Stimulated activated CD4-positive, alpha-beta T cell treated with anti-CD3 and anti-CD28 coated beads, Interleukin-1b, Interleukin-23, amount 100 ng/mL, for 1 hour (primary cell): ENCODE measurements around the gene ERN1.

Source experiments
- DNase-seq, 2 donors: peaks; one replicate each; pipeline ENCODE4 v3.0.0-alpha.2; 2020; ENCODE audit warnings: low read depth in 2 of 2

Gene ERN1

DNA sequence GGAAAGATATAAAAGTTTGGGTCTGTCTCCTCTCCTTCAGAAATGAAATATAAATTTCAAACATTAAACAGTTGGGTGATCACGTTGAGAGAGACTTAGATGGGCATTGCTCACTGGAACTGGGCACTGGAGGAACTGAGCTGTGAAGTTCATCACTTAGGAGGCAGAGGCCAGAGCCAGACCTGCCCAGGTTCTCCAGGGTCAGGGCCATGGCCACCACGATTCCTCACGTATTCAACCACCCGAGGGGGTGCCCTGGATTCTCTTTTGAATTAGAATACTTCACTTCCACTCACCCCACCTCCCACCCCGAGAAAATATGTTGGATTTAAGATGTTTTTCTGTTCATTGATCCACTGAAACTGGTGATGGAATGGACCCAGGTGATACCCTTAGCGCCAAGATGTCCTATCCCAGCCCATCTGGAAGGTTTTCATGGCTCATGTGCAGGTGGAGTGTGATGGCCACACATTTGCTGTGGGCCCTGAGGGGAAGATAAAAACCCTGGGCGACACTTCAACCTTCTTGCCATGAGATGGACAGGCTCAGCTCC lies 125.7 kb downstream of the ERN1 start:
- DNase-seq: no peak

DNA sequence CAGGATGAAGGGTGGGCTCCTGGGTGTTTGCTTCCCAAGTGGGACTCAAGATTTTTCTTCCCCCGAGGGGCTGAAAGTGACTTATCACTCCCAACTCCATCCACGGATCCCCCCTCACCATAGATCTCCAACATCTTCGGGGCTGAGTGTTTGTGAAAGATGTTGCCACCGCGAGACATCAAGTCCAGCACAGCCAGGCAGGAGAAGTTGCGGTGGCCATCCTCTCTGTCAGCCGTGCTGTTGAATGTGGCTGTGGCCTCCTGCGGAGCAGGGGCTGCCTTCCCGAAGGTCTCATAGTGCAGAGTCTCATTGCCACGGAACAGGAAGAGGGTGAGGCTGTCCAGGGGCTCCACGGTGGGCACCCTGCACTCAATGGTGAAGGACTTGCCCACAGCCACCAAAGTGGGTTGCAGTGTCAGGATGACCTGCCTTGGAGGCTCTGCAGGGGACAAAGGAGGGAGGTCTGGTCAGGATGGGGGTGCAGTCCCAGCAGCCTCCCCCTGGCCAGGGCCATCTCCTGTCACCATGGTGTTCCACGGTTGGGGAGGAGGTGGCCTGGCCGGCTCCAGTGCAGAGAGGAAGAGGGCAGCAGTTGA lies 126.3 kb downstream of the ERN1 start:
- DNase-seq: no peak

DNA sequence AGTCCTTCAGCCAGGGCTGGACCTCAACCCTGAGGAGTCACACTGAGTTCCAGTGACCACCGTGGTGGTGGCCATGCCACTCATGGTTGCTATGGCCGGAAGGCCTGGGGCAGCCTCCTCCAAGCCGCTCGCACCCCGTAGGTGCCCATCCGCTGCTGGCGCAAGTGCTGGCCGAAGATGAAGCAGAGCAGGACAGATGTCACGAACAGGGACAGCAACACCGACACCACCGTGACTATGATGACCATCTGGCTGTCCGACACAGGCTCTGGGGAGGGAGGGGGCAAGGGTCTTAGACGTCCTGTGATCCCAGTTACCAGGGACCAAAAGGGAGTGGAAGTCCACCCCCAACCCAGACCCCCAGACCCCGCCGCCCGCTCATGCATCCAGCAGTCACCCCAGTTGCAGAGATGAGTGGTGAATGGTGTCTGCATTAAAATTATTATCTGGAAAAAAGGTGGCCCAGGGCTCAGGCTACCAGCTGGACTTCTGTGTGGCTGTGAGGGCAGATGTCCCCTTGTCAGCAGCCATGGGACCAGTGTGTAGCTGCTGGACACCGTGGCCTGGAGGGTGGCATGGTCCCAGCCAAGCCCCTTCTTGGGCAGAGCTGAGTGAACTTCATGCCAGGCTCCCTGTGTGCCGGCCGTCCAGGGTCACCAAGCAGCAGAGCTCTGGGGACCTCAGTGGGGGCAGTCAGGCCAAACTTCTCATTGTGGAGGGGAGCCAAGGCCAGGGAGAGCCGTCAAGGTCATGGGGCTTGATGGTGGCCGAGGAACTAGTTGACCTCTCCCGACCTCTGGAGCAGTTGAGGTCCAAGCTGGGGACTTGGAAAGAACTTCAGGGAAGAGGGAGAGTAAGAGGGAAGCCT lies 127.1 kb downstream of the ERN1 start:
- no peak for DNase-seq

DNA sequence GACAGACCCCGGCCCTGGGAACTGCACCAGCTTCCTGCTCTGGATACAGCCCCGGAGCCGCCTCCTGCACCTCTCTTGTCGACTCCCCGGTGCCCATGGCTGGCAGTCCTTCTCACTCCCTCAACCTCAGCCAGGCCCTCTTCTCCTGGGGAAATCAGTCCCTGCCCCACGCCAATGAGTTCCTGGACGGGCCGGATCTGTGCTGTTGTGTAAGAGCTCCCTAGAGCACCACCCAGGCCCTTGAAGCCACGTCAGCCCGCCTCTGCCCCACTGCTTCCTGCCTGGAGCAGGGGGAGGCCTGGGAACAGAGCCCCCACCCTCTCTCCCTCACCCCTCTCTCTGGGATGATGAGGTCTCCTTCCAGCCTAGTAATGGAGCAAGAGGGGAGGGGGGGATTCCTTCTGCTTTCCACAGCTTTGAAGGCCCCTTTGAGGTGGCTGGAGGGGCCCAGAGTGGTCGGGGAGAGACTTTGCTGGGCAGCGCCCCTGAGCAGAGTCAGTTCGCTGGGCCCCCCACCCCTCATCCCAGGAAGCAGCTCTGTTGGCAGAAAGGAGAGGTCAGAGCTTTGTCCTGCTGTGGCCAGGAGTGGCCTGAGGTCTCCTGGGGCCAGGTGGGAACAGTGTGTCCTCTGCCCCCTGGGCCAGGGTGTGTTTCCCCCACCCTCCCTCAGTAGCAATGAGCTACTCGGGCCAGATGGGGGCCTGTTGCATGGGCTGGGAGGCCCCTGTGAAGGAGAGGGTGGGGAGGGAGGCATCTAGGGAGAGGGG lies 128.0 kb downstream of the ERN1 start:
- DNase-seq: no peak

DNA sequence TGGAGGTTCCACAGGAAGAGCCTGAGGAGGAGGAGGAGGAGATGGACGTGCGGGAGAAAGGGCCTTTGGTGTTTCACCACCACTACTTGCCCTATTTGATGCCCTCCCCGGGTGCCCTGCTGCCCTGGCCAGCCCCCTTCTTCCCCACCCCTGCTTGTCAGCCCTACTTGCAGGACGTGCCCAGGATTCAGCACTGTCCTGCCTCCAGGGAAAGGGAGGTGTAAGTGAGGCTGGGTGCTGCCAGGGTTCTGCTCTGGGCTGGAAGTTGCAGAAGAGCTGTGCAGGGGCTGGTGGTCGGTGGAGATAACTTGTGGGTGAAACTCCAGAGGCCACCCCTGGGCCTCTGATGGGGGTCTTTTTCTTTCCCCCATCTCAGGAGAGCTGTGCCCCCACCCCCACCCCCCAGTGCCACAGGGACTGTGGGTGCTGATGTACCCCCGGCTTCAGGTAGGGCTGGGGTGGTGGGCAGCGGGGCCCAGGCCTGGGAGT lies 128.8 kb downstream of the ERN1 start:
- DNase-seq: no peak

DNA sequence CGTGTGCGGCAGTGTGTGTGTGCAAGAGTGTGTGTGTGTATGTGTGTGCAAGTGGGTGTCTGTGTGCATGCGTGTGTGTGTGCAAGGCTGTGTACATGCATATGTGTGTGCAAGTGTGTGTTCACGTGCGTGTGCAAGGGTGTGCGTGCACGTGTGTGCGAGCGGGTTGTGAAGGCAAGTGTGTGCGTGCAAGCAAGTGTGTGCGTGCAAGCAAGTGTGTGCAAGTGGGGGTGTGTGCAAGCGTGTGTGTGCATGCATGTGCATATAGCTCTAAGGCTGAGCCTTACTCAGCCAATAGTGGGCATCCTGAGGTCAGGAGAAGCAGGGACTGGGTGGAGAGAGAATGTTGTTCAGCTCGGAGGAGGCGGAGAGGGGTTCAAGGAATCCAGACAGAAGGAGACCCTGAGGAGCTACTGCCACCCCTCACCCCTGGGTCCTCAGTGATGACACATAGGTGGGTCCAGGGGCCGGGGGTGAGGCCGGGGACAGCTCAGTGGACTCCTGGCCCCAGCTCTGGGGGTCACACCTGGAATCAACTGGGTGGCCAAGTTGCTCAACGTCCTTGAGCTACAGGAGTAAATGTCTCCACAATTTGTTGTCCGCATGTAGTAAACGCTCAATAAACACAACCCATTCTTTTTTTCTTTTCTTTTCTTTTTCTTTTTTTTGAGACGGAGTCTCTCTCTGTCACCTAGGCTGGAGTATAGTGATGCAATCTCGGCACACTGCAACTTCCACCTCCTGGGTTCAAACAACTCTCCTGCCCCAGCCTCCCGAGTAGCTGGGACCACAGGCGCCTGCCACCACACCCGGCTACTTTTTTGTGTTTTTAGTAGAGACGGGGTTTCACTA lies 130.0 kb downstream of the ERN1 start:
- DNase-seq: no peak

DNA sequence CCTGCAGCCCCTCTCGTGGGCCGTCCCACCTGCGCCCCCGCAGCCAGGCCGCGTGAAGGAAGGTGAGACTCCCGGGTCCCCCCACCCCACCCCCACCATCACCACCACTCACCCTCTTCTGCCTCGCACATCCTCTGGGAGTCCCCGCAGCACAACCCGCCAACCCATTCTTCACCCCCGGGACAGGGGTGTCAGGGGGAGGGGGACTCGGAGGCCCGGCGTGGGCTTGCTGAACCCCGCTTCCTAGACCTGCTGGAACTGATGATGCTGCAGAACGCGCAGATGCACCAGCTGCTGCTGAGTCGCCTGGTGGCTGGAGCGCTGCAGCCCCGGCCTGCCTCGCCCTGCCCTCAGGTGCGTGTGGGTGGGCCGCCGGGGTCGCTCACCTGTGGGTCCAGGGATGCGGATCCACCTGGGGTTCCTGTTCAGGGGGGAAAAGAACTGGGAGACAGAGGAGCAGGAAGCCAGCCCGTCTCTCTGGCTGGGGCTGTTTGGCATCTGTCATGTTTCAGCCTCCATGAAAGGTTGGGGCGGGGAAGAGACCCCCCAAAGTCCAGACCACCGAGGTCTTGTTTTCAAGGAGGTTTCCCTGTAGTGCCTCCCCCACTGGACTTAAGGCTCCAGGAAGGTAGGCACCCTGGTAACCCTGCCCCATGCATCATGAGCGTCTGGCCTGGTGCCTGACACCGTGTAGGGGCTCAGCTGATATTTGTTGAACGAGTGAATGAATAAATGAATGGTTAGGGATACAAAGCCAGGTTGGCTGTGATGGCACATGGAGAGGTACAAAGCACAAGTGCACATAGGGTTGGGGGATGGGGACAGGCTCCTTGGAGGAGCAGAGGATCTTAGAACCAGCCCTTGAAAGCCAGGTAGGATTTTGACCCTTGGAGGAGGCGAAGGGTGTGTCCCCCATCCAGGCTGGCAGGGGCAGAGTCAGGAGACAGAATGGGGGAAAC lies 130.9 kb downstream of the ERN1 start:
- no peak for DNase-seq

DNA sequence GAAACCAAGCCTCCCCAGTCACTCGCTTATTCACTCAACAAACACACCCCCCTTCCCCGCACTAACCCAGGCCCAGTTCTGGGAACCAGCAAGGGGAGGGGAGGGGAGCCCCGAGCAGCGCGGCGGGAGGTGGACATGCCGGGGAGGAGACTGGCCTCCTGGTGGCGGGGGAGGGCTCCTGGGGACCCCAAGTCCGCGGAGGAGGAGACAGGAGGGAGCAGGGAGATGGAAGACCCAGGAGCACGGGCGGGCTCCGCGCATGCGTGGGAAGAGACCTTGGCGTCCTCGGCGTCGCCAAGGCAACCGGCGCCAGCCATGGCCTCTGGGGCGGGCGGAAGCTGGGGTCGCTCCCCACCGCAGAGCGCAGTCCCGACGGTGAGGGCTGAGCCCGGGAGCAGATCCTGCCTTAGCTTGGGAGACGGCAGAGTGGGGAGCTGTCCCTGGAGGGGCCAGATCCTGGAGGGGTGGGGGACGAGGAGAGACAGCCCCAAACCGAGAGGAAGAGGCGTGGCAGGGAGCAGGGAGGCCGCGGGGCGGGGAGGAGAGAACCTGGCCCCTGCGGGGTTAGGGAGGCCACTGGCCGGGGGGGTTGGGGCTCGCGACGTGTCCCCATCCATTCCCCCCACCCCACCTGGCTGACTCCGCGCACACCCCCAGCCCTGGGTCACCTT lies 131.8 kb downstream of the ERN1 start, which contains the start of gene PRR29:
Gene PRR29, plus strand, starts transcription at position 302 of the 671 bp plus-strand sequence. Its CDS starts 14 bp downstream, at position 316.
- DNase-seq: peak in 1 of 2 donors; percentile 51

DNA sequence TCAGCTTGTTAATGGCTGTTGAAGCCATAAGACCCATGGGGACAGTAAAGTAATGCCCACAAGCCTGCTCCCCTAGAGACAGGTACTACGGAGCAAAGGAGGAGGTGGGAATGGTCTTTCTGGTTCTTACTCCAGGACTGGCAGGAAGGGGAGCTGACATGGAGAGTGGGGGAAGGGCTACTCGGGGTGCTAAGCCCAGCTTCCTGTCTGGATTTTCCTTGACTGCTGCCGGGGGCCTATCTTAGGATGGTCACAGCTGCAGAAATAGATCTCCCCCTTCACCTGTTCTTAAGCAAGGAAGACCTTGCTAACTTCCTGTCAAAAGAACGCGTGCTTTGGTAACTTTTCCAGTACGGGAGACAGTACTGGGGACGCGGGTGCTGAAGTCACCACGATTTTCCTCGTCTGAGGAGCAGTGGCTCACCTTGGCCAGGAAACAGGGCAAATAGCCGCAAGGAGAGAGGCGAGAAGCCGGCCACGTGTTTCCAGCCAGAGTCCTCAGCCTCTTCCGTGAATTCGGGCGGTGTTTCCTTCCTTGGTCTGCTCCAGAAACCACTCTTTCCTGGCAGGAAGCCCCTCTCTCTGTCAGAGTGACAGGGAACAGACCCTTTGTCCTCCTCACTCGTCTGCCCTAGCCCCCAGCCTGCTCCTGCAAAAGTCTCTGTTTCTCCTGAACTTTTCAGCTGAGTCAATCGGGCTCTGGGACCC lies 132.4 kb downstream of the ERN1 start:
- no peak for DNase-seq

DNA sequence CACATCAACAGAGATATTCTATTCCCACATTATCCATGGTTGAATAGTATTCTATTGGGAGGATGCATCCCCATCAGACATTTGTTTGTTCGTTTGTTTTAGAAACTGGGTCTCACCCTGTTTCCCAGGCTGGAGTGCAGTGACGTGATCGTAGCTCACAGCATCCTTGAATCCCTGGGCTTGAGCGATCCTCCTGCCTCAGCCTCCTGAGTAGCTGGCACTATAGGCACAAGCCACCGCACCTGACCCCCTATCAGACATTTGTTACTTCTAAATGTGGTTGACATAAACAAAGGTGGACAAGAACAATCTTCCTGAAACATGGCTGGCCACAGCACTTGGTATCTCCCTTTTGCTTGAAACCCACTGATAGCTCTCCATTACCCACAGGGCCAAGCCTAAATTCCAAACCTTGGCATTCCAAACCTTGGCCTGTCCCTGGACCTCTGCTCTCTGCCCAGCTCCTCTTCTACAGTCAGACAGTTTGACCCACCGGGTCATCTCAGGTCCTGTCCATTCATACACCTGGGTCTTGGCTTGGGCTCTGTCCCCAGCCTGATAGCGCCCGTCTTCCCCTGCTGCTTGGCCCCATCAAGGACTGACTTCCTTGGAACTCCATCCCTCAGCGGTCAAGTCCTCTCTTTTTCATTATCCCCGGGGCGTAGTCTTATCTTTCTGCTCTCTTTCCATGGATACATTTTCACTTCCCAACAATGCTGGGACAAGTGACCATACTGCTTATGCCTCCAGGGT lies 133.3 kb downstream of the ERN1 start:
- DNase-seq: no peak

DNA sequence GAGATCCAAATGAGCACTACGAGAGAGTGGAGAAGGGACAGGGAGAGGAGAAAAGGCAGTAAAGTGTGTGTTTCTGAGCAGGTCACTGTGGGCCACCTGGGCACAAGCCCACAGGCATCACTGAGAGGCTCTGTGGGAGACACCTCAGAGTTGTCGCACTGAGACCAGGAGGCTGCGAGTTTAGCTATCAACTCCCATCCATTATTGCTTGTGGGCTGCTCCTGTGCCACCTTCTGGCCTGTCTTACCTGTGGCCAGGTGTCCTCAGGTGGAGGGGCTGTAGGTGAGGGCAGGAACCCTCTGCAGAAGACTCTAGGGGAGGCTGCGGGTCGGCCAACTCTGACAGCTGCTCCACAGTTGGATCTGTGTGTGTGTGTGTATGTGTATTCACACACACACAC lies 134.3 kb downstream of the ERN1 start:
- DNase-seq: no peak

DNA sequence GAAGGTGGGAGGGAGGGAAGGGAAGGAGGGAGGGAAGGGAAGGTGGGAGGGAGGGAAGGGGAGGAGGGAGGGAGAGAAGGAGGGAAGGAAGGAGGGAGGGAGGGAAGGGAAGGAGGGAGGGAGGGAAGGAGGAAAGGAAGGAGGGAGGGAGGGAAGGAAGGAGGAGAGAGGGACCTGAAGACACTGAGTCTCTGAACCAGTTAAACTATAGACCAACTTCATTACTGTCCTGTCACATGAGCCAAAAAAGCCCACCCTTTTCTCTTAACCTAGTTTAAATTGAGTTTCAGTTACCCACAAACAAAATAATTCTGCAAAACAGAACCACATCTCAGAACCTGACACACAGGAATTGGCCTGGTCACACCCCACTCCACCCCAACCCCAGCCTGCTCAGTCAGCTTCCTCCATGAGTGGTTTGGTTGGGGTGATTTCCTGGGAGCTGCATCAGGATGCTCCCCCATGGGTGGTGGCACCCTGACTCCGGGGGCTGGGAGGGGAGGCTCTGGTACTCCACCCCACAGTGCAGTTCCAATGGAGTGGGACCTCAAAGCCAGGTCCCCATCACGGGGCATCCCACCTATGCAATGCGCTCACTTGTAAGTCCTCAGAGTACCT lies 136.5 kb downstream of the ERN1 start:
- DNase-seq: no peak

DNA sequence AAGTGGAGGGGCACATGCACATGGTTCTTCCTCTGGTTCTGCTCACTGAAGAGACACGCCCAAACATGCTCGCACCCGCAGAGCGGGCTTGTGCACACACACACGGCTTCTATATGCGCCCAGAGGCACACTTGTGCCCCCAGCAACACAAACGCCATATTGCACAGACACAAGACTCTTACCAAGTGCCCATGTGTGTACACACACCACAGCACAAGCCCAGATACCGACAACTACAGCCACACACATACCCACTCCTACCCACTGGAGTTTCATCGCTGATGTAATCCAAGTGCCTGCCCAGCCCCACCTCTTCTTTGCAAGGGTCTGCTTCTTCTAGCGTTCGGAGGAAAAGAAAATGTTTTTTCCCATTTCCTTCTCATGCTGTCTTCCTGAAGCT lies 138.3 kb downstream of the ERN1 start:
- no peak for DNase-seq

DNA sequence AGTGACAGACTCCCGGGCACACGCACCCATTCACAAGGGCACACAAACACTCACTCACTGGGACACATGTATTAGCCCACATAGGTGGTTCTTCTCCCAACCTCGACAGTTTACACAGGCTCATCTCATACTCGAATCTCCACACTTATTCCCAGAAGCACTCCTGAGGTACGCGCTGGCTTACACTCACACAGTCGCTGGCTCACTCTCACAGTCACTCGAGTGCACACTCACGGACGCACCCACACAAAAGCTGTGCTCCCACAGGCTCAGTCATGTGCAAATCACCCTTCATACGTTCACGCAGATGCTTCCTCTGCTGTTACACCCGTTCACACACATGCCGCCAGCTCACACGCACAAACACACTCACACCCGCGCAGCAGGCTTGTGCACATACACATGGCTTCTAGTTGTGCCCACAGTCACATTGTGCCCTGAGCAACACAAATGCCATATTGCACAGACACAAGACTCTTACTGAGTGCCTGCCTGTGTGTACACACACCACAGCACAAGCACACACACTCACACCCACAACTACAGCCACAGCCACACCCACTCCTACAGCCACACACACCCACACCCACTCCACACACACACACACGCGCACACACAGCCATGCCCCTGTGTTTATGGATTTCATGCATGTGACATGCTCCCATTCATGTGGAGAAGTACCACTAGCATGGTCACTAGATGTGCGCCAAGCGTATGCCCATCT lies 140.2 kb downstream of the ERN1 start:
- DNase-seq: no peak
